Pulmonary artery endothelial cell (primary cell): ENCODE data around the gene CDC14B. TPM values are rescaled to one million over a fixed set of nuclear protein-coding genes. Genes with fewer than 3 reads are reported as not detected.

Source experiments
- DNase-seq: peaks from one replicate; pipeline ENCODE4 v3.0.0-alpha.2; 2011; ENCODE audit warnings: low read depth, low spot score
- total RNA-seq: library from RNA; depleted of rRNA; stranded (reverse); fragments of >200 nt; gene quantifications from 2 replicates; pipeline ENCODE4 v1.2.3, GENCODE V29; 2014

CDC14B gene
- total RNA-seq, 1 donor from 2014 or later = 0.53 TPM

- no peak for DNase-seq
These were observed 116.9 kb downstream of the CDC14B start for GRCh38 chr9:96502539-96503373.

DNA sequence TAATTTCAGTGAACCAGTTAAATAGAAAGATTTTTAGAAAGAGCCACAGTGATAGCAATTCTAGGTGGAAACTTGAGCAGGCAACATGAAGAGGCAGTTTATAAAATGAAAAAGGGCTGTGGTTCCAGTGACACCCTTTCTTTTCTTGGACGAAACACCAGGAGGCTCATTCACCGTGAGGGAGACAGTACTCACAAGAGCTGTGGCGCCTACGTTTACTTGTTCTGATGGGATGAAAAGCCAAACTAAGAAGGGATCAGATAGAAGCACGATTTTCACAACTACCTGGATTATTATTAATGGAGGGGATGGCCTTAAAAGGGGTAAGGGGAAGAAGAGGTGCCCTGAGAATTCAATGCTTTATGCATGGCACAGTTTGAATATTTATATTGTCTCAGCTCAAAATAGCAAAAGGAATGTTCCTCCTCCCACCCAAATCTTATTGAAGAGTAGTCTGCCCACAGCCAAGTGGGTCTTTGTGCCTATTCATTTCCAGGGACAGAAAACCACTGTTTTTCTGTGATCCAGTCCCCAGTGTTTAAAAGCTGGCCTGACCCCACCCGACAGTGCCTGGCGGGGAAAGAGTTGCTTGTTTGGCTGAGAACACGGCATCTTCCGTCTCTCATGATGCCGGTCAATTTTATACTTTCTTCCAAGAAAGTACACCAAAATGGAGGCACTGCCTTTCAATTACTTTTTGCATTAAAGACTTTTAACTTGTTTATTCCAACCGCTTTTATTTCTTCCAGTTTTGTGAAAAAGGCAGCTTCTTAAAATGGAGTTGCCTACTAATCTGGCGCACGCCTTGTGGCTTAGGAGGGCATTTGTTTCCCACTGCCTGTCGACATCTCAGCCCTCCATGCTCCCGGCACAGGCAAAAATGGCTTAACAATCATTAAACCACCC is 117.8 kb downstream of the CDC14B start:
- DNase-seq = no peak

DNA sequence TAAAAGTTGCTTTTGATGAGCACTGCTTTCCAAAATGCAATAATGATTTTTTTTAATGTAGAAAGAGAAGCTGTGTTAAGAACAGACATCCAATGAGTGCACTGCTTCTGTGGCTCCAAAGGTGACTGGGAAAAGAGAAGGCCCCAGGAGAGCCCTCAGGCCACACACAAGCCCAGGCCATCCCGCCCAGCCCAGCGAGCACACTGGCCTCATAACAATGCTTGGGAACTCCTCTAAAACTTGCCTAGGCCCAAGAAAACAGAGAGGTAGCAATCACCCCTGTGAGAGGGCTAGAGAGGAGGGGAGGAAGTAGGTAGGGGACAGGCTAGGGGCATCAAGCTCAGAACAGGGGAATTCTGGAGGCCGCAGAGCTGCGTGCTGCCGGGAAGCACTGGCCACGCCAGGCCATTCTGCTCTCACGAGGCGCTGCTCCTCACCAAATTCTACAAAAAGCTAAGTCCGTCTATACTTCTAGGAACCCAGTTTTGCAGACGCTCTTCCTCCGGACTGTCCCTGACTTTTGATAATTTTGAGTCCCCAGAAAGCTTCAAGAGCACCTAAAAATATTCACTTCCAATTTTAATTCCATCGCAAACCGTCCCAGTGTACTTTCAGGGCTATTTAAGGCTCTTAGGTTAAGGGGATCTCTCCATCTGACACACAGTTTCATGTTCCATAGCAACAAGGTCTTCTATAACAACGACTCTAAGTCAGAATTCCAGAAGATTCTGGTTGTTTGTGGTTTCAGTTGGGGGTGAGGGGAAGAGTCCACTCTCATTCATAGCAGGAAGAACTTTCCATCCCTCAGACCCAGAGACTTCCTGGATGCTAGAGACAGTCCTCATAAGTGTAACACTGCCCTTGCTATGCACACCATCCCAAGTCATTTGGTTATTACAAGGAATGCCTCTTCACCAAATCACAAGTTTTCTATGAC is 118.7 kb downstream of the CDC14B start:
- no peak for DNase-seq

DNA sequence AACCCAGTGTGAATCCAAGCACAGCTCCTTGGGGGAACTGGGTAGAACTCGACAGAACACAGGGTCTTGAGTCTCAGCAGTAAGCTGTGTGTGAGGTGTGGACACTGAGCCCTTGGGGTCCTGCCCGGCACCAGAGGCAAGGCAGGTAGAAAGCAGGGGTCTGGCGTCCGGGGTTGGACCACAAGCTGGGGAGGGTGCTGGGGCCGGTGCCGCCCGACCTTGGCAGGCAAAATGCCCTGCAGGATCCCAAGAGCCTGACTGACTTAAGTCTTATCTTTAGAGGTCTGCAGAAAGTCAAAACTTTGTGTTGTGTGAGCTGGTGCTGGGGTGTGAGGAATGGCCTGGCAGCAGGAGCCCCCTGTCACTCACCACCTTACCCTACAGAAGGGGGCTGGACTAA is 120.4 kb downstream of the CDC14B start:
- DNase-seq = no peak

GRCh38 chr9:96498796-96499195 is 120.8 kb downstream of the CDC14B start:
- no peak for DNase-seq

DNA sequence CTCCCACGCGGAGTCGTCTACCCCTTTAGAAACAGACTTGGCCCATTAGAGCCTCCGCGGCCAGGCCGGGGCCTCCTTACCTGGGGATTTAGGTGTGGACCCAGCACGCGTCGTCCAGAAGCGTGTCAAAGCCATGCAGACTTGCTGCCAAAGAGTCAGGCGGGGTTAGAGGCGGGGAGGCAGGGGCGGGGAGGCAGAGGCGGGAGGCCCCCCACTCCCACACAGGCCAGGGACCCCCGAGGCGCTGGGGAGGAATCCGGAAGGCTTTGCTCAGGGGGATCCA is 122.6 kb downstream of the CDC14B start:
- DNase-seq = no peak

DNA sequence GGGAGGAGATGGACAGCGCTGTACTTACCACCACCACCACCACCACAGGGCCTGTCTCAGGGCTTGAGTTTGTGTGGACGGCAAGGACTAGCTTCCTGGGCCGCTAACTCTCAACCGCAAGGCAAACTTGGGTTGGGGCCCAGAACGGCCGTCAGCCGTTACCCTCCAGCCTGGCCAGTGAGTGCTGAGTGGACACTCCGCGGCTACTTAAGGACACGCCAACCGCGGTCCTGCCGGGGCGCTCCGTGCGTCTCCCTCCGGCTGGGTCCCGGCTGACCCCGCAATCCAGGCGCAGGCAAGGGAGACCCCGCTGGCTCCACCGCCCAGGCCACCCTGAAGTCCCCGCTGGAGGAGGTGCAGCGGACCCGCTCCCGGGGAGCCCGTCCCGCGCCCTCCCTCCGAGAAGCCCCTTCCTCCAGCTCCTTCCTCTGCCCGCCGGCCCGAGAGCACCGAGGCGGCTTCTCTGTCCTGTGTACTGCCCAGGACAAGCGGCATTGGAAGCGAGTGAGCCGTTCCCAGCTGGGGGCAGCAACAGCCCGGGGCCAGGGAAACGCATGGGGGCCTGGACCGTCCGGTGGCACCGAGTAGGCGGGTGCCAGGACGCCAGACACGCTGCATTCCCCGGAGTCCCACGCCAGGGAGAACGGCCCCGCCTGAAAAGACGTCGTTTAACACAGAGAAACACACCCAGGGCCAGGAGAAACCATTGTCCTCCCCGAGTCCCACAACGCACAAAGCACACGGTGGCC is 123.1 kb downstream of the CDC14B start:
- no peak for DNase-seq

GRCh38 chr9:96495341-96495740 is 124.3 kb downstream of the CDC14B start:
- no peak for DNase-seq

GRCh38 chr9:96494215-96494800 is 125.3 kb downstream of the CDC14B start:
- DNase-seq = no peak

DNA sequence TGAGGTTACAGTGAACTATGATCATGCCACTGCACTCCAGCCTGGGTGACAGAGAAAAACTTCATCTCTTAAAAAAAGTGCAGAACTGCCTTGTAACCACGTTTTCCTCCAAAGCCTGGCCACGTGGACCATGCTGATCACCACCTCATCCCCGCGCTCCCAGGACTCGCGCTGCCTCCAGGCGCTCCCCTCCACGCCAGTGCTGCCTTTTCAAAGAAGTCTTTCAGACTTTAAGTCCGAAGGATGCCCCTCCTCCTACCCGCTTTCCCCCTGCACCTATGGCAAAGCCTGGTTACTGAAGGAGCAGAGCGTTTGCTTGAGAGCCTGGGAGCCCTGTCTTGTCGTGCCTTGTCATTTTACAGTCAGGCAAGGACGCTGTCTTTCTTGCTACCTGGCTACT is 125.9 kb downstream of the CDC14B start:
- no peak for DNase-seq

- no peak for DNase-seq
These were observed 126.6 kb downstream of the CDC14B start for GRCh38 chr9:96492993-96493531.

DNA sequence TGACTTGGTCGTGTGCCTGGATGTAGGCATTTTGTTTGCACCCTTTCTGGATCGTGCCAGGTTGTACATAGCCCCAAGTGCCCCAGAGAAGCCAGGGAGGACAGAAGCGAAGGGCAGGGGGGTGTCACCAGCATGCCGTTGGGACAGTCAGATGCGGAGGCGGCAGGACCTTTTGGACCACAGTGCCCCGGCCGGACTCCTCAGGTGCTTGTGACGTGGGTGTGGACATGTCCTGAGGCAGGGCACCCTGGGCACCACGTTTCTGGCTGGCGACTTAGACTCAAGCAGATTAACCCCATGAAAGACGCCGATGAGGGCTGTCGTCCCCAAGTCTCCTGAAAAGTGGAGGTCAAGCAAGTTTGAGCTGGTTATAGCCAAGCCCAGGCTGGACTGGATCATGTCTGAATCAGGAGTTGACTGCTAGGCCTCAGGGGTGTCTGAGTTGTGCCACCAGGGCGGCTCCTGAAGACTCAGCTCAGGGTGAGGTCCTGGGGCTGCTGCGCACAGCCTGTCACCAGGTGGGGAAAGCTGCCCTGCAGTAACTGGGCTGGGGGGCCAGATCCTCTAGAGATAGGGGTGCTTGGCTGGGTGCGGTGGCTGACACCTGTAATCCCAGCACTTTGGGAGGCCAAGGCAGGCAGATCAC is 127.6 kb downstream of the CDC14B start:
- no peak for DNase-seq

DNA sequence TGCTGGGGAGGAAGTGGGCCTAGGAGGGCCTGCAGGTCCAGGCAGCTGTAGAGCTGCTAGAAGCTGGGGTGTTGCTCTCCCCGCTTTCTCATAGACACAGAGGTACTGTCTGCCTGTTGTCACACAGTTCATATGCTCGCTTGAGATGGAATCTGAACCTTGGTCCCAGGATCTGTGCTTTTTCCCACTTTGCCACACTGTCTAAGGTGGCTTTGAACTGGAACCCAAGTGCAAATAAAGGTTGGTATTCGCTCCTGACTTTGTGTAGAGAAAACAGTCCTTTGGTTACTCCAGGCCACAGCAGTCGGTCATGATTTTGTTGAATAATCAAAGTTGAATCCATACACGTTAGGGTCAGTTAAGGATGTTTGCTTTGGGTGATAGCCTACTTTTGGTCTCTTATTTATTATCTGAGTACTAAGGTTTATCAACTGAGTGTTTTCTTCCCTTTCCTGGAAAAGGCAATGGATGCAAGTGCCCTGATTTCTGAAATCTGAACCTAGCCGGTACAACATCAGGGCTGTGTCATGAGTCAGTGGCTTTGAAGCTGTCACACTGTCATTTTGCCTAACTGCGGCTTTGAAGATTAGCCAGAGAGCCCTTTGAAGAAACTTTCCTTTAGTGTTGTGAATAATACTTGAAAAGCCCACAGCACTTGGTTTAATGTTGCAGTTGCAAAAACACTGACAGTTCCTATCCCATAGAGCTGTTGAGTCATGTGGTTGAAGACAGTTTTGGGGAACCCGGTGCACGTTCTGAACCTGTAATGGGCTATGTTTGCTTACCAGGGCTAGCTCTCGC is 128.4 kb downstream of the CDC14B start:
- DNase-seq = no peak

GRCh38 chr9:96490534-96491078 is 129.0 kb downstream of the CDC14B start:
- no peak for DNase-seq

- DNase-seq = no peak
These were observed 130.1 kb downstream of the CDC14B start for GRCh38 chr9:96489482-96489979.

DNA sequence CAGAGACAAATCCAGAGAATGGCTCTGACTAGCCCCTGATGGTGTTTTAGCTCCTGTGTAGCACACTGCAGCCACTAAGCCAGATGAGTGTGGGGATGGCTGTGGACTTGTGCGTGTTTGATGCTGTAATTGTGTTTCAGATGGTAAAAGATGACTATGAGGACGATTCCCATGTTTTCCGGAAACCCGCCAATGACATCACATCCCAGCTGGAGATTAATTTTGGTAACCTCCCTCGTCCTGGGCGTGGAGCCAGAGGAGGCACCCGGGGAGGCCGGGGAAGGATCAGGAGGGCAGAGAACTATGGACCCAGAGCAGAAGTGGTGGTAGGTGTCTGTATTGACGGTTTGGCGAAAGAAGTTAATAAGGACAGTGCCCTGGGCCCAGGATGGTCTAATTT is 131.7 kb downstream of the CDC14B start:
- DNase-seq = no peak

GRCh38 chr9:96487029-96487396 is 132.6 kb downstream of the CDC14B start:
- DNase-seq = no peak

GRCh38 chr9:96486386-96487028 is 133.1 kb downstream of the CDC14B start:
- no peak for DNase-seq
